ENCODE measurements around the gene ARHGAP44.

ARHGAP44 gene

DNA sequence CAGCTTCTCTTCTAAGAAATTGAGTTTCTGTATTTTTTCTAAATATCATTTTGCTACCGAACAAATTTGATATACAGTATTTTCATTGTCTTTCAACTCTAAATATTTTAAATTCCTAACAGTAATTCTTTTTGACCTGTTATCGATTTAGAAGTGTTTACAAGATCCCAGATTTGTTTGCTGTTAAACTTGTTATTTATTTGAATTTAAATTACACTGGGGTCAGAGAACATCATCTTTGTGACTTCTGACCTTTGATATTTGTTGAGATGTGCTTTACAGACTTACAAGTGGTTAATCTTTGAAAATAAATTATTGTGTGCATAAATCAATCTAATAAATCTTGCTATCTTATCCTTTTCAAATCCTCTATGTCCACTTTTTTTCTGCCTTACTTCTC lies 94.2 kb downstream of the ARHGAP44 start:
- no peaks in the 10 kb centered on the region for H3K9me3 ChIP-seq (ENCODE audit: severe bottlenecking)
- no peaks in the 10 kb centered on the region for H3K27me3 ChIP-seq (ENCODE audit: insufficient read depth, low read depth, severe bottlenecking)
- no peak for DNase-seq
- H3K27ac ChIP-seq, result no peak overlapping the region
- TF ChIP-seq, protein P1, sequence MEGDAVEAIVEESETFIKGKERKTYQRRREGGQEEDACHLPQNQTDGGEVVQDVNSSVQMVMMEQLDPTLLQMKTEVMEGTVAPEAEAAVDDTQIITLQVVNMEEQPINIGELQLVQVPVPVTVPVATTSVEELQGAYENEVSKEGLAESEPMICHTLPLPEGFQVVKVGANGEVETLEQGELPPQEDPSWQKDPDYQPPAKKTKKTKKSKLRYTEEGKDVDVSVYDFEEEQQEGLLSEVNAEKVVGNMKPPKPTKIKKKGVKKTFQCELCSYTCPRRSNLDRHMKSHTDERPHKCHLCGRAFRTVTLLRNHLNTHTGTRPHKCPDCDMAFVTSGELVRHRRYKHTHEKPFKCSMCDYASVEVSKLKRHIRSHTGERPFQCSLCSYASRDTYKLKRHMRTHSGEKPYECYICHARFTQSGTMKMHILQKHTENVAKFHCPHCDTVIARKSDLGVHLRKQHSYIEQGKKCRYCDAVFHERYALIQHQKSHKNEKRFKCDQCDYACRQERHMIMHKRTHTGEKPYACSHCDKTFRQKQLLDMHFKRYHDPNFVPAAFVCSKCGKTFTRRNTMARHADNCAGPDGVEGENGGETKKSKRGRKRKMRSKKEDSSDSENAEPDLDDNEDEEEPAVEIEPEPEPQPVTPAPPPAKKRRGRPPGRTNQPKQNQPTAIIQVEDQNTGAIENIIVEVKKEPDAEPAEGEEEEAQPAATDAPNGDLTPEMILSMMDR (IDR thresholded peaks at IDR 0.05; ENCODE audit: low read depth, low read length), result no peak
- H3K4me3 ChIP-seq (ENCODE audit: low read depth, low read length), result no peak overlapping the region
- no peaks in the 10 kb centered on the region for H3K36me3 ChIP-seq

DNA sequence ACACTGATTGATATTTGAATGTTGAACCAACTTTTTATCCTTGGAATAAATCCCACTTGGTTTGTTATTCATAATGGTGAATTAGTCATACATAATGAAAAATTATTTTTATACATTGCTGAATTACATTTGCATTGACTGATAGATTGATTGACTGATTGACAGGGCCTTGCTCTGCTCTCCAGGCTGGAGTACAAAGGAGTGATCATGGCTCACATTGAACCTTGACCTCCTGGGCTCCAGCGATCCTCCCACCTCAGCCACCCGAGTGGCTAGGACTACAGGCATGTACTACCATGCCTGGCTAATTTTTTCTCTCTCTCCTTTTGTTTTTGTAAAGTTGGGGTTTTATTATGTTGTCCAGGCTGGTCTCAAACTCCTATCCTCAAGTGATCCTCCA lies 97.8 kb downstream of the ARHGAP44 start:
- H3K9me3 ChIP-seq (ENCODE audit: severe bottlenecking), result no peaks in the 10 kb centered on the region

DNA sequence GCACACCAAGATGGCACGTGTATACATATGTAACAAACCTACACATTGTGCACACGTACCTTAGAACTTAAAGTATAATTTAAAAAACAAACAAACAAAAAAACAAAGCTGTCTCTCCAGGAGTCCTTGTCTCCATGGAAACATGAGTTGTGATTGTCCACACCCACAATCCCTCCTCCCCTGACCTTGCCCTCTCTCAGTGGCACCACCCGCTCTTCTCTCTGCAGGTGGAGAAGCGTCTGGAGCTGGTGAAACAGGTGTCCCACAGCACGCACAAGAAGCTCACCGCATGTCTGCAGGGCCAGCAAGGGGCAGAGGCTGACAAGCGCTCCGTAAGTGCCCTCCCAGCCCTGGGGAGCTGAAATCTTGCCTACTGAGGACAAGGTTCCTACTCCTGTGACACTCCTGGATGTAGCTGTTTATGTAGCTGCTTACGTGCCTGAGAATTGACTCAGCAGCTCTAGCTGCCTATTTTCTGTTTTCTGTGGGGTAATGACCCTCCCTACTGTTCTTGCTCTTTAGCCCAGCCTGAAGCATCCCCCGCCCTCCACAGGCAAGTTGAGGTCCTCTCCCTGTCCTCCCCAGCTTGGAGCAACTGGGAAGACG lies 107.0 kb downstream of the ARHGAP44 start:
- Histone ChIP-seq H3K4me3 (ENCODE audit: low read depth, low read length) (no peak overlapping the region), H3K27me3 (ENCODE audit: insufficient read depth, low read depth, severe bottlenecking) (no peaks in the 10 kb centered on the region), H3K9me3 (ENCODE audit: severe bottlenecking) (no peaks in the 10 kb centered on the region), H3K36me3 (no peaks in the 10 kb centered on the region), H3K27ac (no peak overlapping the region)
- DNase-seq, result no peak
- TF ChIP-seq, protein P1 (IDR thresholded peaks at IDR 0.05; ENCODE audit: low read depth, low read length), result no peak

More for the DNA sequence above, 97.8 kb downstream of the ARHGAP44 start:
- Histone ChIP-seq H3K27ac (no peak overlapping the region), H3K27me3 (ENCODE audit: insufficient read depth, low read depth, severe bottlenecking) (no peaks in the 10 kb centered on the region), H3K36me3 (no peaks in the 10 kb centered on the region), H3K4me3 (ENCODE audit: low read depth, low read length) (no peak overlapping the region)
- DNase-seq, result no peak
- TF ChIP-seq, protein P1 (IDR thresholded peaks at IDR 0.05; ENCODE audit: low read depth, low read length), result no peak

DNA sequence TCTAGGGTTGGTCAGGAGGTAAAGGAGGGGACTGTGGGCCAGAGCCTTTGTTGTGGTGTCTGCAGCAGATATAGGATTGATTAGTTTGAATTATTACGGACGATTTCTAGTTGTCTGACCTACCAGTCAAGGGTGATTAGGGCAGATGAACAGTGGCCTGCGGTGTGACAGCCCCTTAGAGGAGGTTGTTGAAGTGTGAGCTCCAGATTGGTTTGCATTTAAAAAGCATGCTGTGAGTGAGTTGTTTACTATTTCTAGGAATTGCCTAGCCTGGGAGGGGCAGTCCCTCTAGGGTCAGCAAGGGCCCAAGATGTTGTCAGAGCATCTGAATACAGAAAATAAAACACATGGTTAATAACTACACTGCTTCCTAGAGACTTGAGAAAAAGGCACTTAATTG lies 108.8 kb downstream of the ARHGAP44 start:
- Histone ChIP-seq H3K27me3 (ENCODE audit: insufficient read depth, low read depth, severe bottlenecking) (no peaks in the 10 kb centered on the region), H3K27ac (no peak overlapping the region), H3K4me3 (ENCODE audit: low read depth, low read length) (no peak overlapping the region), H3K36me3 (no peaks in the 10 kb centered on the region; the same call in 1 of the 2 replicates), H3K9me3 (ENCODE audit: severe bottlenecking) (no peaks in the 10 kb centered on the region)
- DNase-seq, result no peak
- TF ChIP-seq, protein P1 (IDR thresholded peaks at IDR 0.05; ENCODE audit: low read depth, low read length), result no peak

DNA sequence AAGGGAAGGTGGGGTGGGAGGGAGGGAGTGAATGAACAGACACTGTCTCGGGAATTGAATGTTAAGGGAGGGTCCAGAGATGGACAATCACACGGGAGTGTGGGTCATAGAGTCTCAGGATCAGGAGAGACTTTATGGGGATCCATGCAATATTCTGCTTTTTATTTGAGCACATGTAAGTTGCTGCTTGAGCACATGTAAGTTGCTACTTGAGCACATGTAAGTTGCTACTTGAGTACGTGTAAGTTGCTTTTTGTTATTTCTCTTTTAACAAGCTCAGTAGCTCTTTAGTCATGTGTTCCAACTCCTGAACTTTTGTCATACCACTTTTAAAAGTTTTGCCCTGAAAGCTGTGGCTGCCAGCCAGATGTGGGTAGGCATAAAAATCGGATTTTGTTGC lies 110.3 kb downstream of the ARHGAP44 start:
- Histone ChIP-seq H3K27me3 (ENCODE audit: insufficient read depth, low read depth, severe bottlenecking) (no peaks in the 10 kb centered on the region), H3K36me3 (no peaks in the 10 kb centered on the region; the same call in 1 of the 2 replicates), H3K9me3 (ENCODE audit: severe bottlenecking) (no peaks in the 10 kb centered on the region), H3K27ac (no peak overlapping the region), H3K4me3 (ENCODE audit: low read depth, low read length) (no peak overlapping the region)
- no peak for DNase-seq
- TF ChIP-seq, protein P1 (IDR thresholded peaks at IDR 0.05; ENCODE audit: low read depth, low read length), result no peak

DNA sequence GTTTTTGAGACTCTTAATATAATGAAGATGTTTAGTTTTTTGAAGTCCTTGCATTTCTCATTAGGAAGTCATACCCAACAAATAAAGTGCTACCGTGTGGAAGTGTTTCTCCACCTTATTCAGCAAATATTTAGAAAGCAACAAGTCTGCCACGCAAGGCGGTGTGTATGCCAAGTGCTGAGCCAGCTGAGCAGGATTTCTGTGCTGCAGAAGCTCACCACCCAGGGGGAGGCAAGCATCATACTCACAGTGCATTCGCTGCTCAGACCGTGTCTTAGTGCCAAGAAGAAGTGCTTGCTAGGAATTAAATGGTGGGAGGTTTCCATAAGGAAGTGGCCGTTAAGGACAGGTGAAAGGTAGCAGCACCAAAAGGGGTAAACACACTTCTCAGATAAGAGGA lies 111.2 kb downstream of the ARHGAP44 start:
- no peaks in the 10 kb centered on the region; the same call in 1 of the 2 replicates for H3K36me3 ChIP-seq
- TF ChIP-seq, protein P1 (IDR thresholded peaks at IDR 0.05; ENCODE audit: low read depth, low read length), result no peak
- no peak overlapping the region for H3K27ac ChIP-seq
- H3K27me3 ChIP-seq (ENCODE audit: insufficient read depth, low read depth, severe bottlenecking), result no peaks in the 10 kb centered on the region
- H3K4me3 ChIP-seq (ENCODE audit: low read depth, low read length), result no peak overlapping the region
- no peak for DNase-seq
- no peaks in the 10 kb centered on the region for H3K9me3 ChIP-seq (ENCODE audit: severe bottlenecking)

Measured in WERI-Rb-1 (cell line).